Activated T-helper 17 cell treated with anti-CD3 and anti-CD28 coated beads, Interleukin-2, amount 50 U/mL, for 72 hours (primary cell): ENCODE measurements around the gene RAB30. TPM values are rescaled to one million over a fixed set of nuclear protein-coding genes. Genes with fewer than 3 reads are reported as not detected.

Experiments
- ATAC-seq: fragments of 150-1000 bp; cut with Tn5 transposase; replicated peaks from 2 replicates; pipeline ENCODE4 v1.10.0; 2021; ENCODE audit warnings: mild to moderate bottlenecking, moderate library complexity
- H3K27ac Mint-ChIP-seq: one replicate; pipeline ENCODE4 v1.8.0; 2022; ENCODE audit warnings: mixed read lengths
- H3K27me3 Mint-ChIP-seq: one replicate; pipeline ENCODE4 v1.8.0; 2022; ENCODE audit warnings: mixed read lengths
- H3K36me3 Mint-ChIP-seq: one replicate; pipeline ENCODE4 v1.8.0; 2022; ENCODE audit warnings: low read depth, mild to moderate bottlenecking, mixed read lengths
- H3K4me1 Mint-ChIP-seq: one replicate; pipeline ENCODE4 v1.8.0; 2022; ENCODE audit warnings: mixed read lengths
- H3K4me3 Mint-ChIP-seq: one replicate; pipeline ENCODE4 v1.8.0; 2022; ENCODE audit warnings: mild to moderate bottlenecking, mixed read lengths
- H3K9me3 Mint-ChIP-seq: one replicate; pipeline ENCODE4 v1.8.0; 2022; ENCODE audit warnings: mixed read lengths
- total RNA-seq, 2 donors: library from RNA; stranded (reverse); gene quantifications; one replicate each; pipeline ENCODE4 v1.2.3, GENCODE V29; 2022

The RAB30 gene
- total RNA-seq, 2 donors from 2014 or later: 7.0 to 8.7 TPM

DNA sequence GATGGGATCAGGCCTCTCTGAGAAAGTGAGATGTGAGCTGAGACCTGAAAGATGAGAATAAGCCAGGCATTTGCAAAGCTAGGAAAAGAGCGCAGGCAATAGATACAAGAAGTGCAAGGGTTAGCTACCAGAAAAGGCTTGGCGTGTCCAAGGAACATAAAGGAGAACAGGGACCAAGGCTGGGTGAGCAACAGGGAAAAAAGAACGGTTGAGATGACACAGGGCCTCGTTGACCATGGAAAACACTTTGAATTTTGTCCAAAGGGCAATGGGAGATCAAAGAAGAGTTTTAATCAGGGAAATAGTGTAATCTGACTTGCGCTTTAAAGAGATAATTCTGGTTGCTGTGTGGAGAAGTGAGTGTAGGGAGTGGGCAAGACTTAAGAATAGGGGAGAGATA lies 35.0 kb downstream of the RAB30 start:
- Mint-ChIP-seq H3K36me3 (no peaks in the 10 kb centered on the region), H3K9me3 (no peaks in the 10 kb centered on the region), H3K27ac (no peak overlapping the region), H3K27me3 (no peaks in the 10 kb centered on the region), H3K4me3 (no peak overlapping the region), H3K4me1 (peaks cover 11% of the 10 kb centered on the region)
- no peak for ATAC-seq

DNA sequence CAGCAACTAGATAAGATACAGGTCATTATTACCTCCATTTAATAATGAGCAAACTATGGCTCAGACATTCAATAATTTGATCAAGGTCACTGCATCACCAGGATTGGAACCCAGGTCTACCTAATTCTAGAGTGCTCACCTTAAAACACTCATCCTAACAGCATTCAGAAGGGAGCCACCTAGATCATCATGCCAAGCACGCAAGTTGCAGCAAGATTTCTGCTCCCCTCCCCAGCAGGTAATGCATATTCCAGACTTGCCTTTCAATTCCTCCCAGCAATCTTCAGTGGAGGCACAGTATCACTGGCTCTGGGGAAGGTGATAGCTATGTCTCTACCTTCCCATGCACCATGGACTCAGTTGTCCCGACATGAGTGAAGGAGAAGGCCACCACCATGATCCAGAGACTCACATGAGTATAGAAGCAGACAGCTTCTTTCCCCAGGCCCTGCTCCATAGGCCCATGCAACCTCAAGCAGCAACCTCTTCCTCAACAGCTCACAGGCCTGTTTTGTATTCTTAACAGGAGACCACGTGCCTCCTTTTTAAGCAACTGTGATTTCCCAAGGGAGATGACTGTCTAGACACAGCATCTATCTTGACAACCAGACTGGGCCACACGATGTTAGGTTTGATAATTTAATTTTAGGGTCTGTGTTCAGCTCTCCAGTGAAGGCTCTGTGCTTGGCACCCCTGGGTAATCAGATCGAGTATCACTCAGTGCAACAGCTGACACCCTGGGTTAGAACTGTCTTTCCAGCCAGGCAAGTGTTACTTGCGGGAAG lies 36.4 kb downstream of the RAB30 start:
- Mint-ChIP-seq H3K27me3 (no peaks in the 10 kb centered on the region), H3K9me3 (no peaks in the 10 kb centered on the region), H3K36me3 (no peaks in the 10 kb centered on the region), H3K4me3 (no peak overlapping the region), H3K4me1 (peaks cover 11% of the 10 kb centered on the region), H3K27ac (no peak overlapping the region)
- ATAC-seq: no peak

GRCh38 chr11:83034673-83035014 lies 37.1 kb downstream of the RAB30 start:
- no peak for ATAC-seq
- no peak overlapping the region for H3K27ac Mint-ChIP-seq
- H3K36me3 Mint-ChIP-seq: no peaks in the 10 kb centered on the region
- peaks cover 7% of the 10 kb centered on the region for H3K4me1 Mint-ChIP-seq
- H3K9me3 Mint-ChIP-seq: no peaks in the 10 kb centered on the region
- H3K27me3 Mint-ChIP-seq: no peaks in the 10 kb centered on the region
- H3K4me3 Mint-ChIP-seq: no peak overlapping the region

GRCh38 chr11:83033972-83034672 lies 37.6 kb downstream of the RAB30 start:
- Mint-ChIP-seq H3K9me3 (no peaks in the 10 kb centered on the region), H3K4me1 (peaks cover 4% of the 10 kb centered on the region), H3K27ac (no peak overlapping the region)

DNA sequence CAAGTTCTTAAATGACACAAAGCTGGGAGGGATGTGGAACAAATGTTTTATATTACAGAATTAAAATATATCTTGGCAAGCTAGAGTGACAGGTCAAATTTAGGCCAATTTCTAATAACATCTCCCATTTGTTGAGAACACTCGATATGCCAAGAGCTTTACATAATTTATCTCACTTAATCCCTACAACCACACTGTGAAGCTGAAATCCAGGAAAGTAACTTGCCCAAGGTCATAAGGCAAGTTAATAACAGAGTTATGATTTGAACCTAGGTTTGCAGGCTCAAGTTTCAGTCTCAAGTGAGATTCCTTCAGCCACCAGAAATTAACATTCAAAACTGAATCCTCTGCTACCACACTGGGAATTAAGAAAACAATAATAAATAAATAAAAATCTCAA lies 38.3 kb downstream of the RAB30 start:
- Mint-ChIP-seq H3K4me3 (no peak overlapping the region), H3K36me3 (no peaks in the 10 kb centered on the region), H3K27ac (no peak overlapping the region), H3K4me1 (peaks cover 4% of the 10 kb centered on the region), H3K9me3 (no peaks in the 10 kb centered on the region), H3K27me3 (no peaks in the 10 kb centered on the region)
- ATAC-seq: no peak

More at GRCh38 chr11:83033972-83034672, 37.6 kb downstream of the RAB30 start:
- H3K4me3 Mint-ChIP-seq: no peak overlapping the region
- no peaks in the 10 kb centered on the region for H3K36me3 Mint-ChIP-seq
- ATAC-seq: no peak
- no peaks in the 10 kb centered on the region for H3K27me3 Mint-ChIP-seq

- Mint-ChIP-seq H3K36me3 (no peaks in the 10 kb centered on the region), H3K27me3 (no peaks in the 10 kb centered on the region), H3K4me1 (peaks cover 4% of the 10 kb centered on the region), H3K27ac (no peak overlapping the region), H3K9me3 (no peaks in the 10 kb centered on the region), H3K4me3 (no peak overlapping the region)
- ATAC-seq: no peak
Observed at GRCh38 chr11:83031127-83031526, 40.6 kb downstream of the RAB30 start.

DNA sequence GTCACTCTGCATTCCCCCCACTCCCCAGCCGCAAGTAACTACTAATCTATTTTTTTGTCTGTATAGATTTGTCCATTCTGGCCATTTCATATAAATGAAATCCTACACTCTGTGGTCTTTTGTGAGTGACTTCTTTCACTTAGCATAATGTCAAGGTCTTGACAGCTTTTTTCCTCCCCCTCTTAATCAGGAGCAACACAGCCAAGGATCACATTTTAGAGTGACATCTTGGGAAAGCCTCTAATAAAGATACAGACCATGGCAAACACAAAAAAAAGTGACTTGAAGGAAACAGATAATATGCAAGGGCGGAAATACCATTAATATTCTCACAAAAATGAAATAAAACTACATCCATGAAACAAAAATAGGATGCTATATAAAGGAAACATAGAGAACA lies 43.9 kb downstream of the RAB30 start:
- no peaks in the 10 kb centered on the region for H3K27me3 Mint-ChIP-seq
- H3K9me3 Mint-ChIP-seq: no peaks in the 10 kb centered on the region
- no peak overlapping the region for H3K4me3 Mint-ChIP-seq
- H3K36me3 Mint-ChIP-seq: no peaks in the 10 kb centered on the region
- ATAC-seq: no peak
- H3K27ac Mint-ChIP-seq: no peak overlapping the region
- peaks cover 6% of the 10 kb centered on the region for H3K4me1 Mint-ChIP-seq

GRCh38 chr11:83027289-83027688 lies 44.4 kb downstream of the RAB30 start:
- Mint-ChIP-seq H3K36me3 (no peaks in the 10 kb centered on the region), H3K4me1 (peaks cover 6% of the 10 kb centered on the region), H3K9me3 (no peaks in the 10 kb centered on the region), H3K27me3 (no peaks in the 10 kb centered on the region), H3K27ac (no peak overlapping the region), H3K4me3 (no peak overlapping the region)
- ATAC-seq: no peak

GRCh38 chr11:83026229-83026628 lies 45.5 kb downstream of the RAB30 start:
- Mint-ChIP-seq H3K4me3 (no peak overlapping the region), H3K9me3 (no peaks in the 10 kb centered on the region), H3K27ac (no peak overlapping the region), H3K4me1 (peaks cover 6% of the 10 kb centered on the region), H3K27me3 (no peaks in the 10 kb centered on the region), H3K36me3 (no peaks in the 10 kb centered on the region)
- no peak for ATAC-seq

DNA sequence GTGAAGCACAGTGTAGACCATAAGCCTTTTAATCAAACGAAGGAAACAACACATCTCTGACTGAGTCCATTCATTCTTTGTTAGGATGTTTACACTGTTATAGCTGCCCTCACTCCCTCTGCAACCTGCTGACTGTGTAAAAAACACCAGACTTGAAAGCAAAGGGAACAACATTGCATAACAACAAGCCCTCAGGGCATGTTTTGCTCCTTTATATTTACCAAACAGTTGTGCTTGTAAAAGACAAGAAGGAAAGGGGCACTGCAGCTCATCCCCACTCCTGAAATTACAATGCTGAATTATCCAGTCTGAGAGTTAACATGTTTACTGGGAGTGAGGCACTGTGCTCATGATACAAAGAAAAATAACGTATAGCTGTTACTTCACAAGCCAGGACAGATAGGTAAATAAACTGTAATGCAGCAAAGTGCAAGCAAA lies 46.4 kb downstream of the RAB30 start:
- peaks cover 6% of the 10 kb centered on the region for H3K4me1 Mint-ChIP-seq
- no peaks in the 10 kb centered on the region for H3K9me3 Mint-ChIP-seq

GRCh38 chr11:83024270-83024854 lies 47.3 kb downstream of the RAB30 start:
- Mint-ChIP-seq H3K9me3 (no peaks in the 10 kb centered on the region), H3K4me3 (no peak overlapping the region), H3K36me3 (no peaks in the 10 kb centered on the region), H3K27me3 (no peaks in the 10 kb centered on the region), H3K4me1 (peaks cover 10% of the 10 kb centered on the region), H3K27ac (no peak overlapping the region)
- ATAC-seq: no peak

More for the DNA sequence above, 46.4 kb downstream of the RAB30 start:
- Mint-ChIP-seq H3K27me3 (no peaks in the 10 kb centered on the region), H3K4me3 (no peak overlapping the region), H3K27ac (no peak overlapping the region), H3K36me3 (no peaks in the 10 kb centered on the region)
- ATAC-seq: no peak

DNA sequence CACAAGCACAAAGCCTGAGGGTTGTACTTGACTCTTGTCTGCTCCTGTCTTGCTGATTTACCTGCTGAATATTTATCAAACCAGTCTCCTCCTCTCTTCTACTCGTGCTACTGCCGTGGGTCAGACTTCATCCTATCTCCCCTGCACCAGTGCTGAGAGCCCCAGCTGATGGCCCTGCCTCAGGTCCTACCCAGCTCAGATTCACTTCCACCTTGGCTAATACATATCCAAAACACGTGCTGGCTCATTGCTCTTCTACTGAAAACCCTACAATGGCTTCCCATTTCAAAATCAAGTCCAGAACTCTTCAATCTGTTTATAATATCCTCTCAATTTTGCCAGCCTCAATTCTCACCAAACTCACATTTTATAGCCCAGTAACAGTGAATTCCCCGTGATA lies 48.3 kb downstream of the RAB30 start:
- no peaks in the 10 kb centered on the region for H3K36me3 Mint-ChIP-seq
- no peaks in the 10 kb centered on the region for H3K9me3 Mint-ChIP-seq
- H3K4me3 Mint-ChIP-seq: no peak overlapping the region
- no peak for ATAC-seq
- H3K4me1 Mint-ChIP-seq: peaks cover 11% of the 10 kb centered on the region
- H3K27me3 Mint-ChIP-seq: no peaks in the 10 kb centered on the region
- no peak overlapping the region for H3K27ac Mint-ChIP-seq

GRCh38 chr11:83021780-83022125 lies 49.9 kb downstream of the RAB30 start:
- H3K27me3 Mint-ChIP-seq: no peaks in the 10 kb centered on the region
- H3K36me3 Mint-ChIP-seq: no peaks in the 10 kb centered on the region
- peaks cover 11% of the 10 kb centered on the region for H3K4me1 Mint-ChIP-seq
- no peak for ATAC-seq
- H3K4me3 Mint-ChIP-seq: no peak overlapping the region
- no peaks in the 10 kb centered on the region for H3K9me3 Mint-ChIP-seq
- H3K27ac Mint-ChIP-seq: no peak overlapping the region

- no peak overlapping the region for H3K27ac Mint-ChIP-seq
- peaks cover 11% of the 10 kb centered on the region for H3K4me1 Mint-ChIP-seq
- no peaks in the 10 kb centered on the region for H3K27me3 Mint-ChIP-seq
- ATAC-seq: no peak
- no peaks in the 10 kb centered on the region for H3K9me3 Mint-ChIP-seq
- H3K4me3 Mint-ChIP-seq: no peak overlapping the region
- no peaks in the 10 kb centered on the region for H3K36me3 Mint-ChIP-seq
Observed at GRCh38 chr11:83020942-83021779, 50.5 kb downstream of the RAB30 start.
